Calu3 (cell line): ENCODE measurements around the gene ZC2HC1C. TPM values are rescaled to one million over a fixed set of nuclear protein-coding genes. Genes with fewer than 3 reads are reported as not detected.

Source experiments
- BruUV-seq: library from RNA; stranded (reverse); fragments of 400-500 nt; replicated peaks from 2 replicates; lab custom pipeline; 2021; lab: Mats Ljungman, UMichigan
- CTCF ChIA-PET: fragments of 300-600 bp; sonication (Branson Sonifier 250); formaldehyde crosslinking; loops from one replicate; lab custom pipeline; 2022; ENCODE audit warnings: antibody characterized with exemption; lab: Charles Lee
- DNase-seq: peaks from one replicate; pipeline ENCODE4 v3.0.0; 2022
- H3K27ac Mint-ChIP-seq: one replicate; pipeline ENCODE4 v1.8.0; 2022; ENCODE audit warnings: mixed read lengths; ENCODE audit not compliant: unreplicated experiment
- H3K27me3 Mint-ChIP-seq: one replicate; pipeline ENCODE4 v1.8.0; 2022; ENCODE audit warnings: mixed read lengths; ENCODE audit not compliant: unreplicated experiment
- H3K36me3 Mint-ChIP-seq: one replicate; pipeline ENCODE4 v1.8.0; 2022; ENCODE audit warnings: mild to moderate bottlenecking, moderate library complexity, mixed read lengths; ENCODE audit not compliant: insufficient read depth, unreplicated experiment
- H3K4me1 Mint-ChIP-seq: one replicate; pipeline ENCODE4 v1.8.0; 2022; ENCODE audit warnings: mild to moderate bottlenecking, low read depth, mixed read lengths; ENCODE audit not compliant: unreplicated experiment
- H3K4me3 Mint-ChIP-seq: one replicate; pipeline ENCODE4 v1.8.0; 2022; ENCODE audit warnings: mild to moderate bottlenecking, low read depth, moderate library complexity, mixed read lengths; ENCODE audit not compliant: unreplicated experiment
- H3K9me3 Mint-ChIP-seq: one replicate; pipeline ENCODE4 v1.8.0; 2022; ENCODE audit warnings: low read depth, mixed read lengths; ENCODE audit not compliant: unreplicated experiment
- intact Hi-C: fragments of 100-400 bp; cut with micrococcal nuclease; formaldehyde crosslinking; loops from one replicate; pipeline ENCODE4 v1.10.0; 2022; ENCODE audit not compliant: unreplicated experiment
- total RNA-seq: library from RNA; stranded (reverse); gene quantifications from 2 replicates; pipeline ENCODE4 v1.2.3, GENCODE V29; 2022
- TF ChIP-seq, protein P1 (sequence below): fragments of 200-600 bp; IDR thresholded peaks from one replicate; pipeline ENCODE4 v1.8.0; 2022; ENCODE audit warnings: antibody characterized with exemption; ENCODE audit not compliant: unreplicated experiment

The ZC2HC1C gene
- total RNA-seq, 1 experiment from 2014 or later: 5.1 TPM

DNA sequence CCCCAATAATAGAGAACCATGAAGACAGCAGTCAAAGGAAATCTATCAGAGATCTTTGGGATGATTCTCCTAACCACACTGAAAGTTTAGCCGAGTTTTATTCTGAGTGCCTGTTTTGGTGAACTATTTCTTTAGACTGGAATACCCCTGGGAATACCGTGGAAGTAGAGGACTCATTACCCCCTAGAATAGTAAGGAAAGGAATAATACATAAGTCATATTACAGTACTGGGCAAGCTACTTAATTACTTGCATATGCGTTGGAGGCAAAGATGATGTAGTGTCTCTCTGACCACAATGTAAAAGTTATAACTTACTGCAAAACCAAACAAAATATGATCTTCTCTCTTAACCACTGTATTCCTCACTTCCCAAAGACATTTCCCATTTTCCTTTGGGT, 25.5 kb downstream of the ZC2HC1C start:
- Mint-ChIP-seq H3K4me1 (no peaks in the 10 kb centered on the region), H3K4me3 (no peak overlapping the region), H3K27ac (no peak overlapping the region), H3K9me3 (no peaks in the 10 kb centered on the region), H3K27me3 (no peaks in the 10 kb centered on the region), H3K36me3 (peaks cover 24% of the 10 kb centered on the region)
- CTCF ChIA-PET: interaction anchor here (1.2 kb wide), 1 partner anchor 234 kb away, joined by 3 read pairs; no protein-coding TSS in a partner anchor
- no peak for DNase-seq
- TF ChIP-seq, protein P1, sequence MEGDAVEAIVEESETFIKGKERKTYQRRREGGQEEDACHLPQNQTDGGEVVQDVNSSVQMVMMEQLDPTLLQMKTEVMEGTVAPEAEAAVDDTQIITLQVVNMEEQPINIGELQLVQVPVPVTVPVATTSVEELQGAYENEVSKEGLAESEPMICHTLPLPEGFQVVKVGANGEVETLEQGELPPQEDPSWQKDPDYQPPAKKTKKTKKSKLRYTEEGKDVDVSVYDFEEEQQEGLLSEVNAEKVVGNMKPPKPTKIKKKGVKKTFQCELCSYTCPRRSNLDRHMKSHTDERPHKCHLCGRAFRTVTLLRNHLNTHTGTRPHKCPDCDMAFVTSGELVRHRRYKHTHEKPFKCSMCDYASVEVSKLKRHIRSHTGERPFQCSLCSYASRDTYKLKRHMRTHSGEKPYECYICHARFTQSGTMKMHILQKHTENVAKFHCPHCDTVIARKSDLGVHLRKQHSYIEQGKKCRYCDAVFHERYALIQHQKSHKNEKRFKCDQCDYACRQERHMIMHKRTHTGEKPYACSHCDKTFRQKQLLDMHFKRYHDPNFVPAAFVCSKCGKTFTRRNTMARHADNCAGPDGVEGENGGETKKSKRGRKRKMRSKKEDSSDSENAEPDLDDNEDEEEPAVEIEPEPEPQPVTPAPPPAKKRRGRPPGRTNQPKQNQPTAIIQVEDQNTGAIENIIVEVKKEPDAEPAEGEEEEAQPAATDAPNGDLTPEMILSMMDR: no peak
- no TSS peak for BruUV-seq
- intact Hi-C loops: no loop called here

DNA sequence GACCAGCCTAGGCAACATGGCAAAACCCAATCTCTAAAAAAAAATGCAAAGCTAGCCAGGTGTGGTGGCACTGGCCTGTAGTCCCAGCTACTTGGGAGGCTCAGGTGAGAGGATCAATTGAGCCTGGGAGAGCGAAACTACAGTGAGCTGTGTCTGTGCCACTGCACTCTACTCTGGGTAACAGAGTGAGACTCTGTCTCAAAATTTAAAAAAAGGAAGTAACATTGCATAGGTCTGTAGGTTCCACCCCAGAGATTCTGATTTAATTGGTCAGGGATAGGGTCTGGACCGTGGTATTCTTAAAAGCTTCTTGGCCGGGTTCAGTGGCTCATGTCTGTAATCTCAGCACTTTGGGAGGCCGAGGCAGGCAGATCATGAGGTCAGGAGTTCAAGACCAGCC, 26.2 kb downstream of the ZC2HC1C start:
- H3K27me3 Mint-ChIP-seq: no peaks in the 10 kb centered on the region
- CTCF ChIA-PET: interaction anchor here (0.7 to 1.2 kb wide), 2 partner anchors 140 to 235 kb away, joined by 3 to 6 read pairs; partner anchors contain the start of gene PGF
- no peak overlapping the region for H3K4me3 Mint-ChIP-seq
- TF ChIP-seq, protein P1: no peak
- peaks cover 24% of the 10 kb centered on the region for H3K36me3 Mint-ChIP-seq
- no peaks in the 10 kb centered on the region for H3K4me1 Mint-ChIP-seq
- intact Hi-C loops: no loop called here
- BruUV-seq: no TSS peak
- H3K9me3 Mint-ChIP-seq: no peaks in the 10 kb centered on the region
- DNase-seq: no peak
- H3K27ac Mint-ChIP-seq: no peak overlapping the region

DNA sequence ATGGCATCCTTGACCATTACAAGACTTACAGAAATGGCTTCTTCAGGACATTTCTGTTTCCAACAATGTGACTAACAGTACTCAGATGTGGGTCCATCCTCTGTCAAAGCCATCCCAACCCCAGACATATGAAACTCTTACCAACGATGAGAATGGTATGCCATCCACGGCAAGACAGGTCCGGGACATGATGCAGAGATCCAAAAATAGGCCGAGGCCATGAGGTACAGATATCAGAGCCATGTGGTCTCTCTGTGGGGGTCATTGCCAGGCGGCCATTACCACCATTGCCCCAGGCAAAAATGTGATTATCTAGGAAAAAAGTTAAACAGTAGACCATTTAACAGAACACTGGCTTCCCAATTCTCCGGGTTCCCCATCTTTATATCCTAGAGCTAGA, 27.5 kb downstream of the ZC2HC1C start:
- Mint-ChIP-seq H3K27ac (no peak overlapping the region), H3K36me3 (peaks cover 24% of the 10 kb centered on the region), H3K9me3 (no peaks in the 10 kb centered on the region), H3K4me1 (no peaks in the 10 kb centered on the region), H3K27me3 (no peaks in the 10 kb centered on the region), H3K4me3 (no peak overlapping the region)
- intact Hi-C loops: no loop called here
- TF ChIP-seq, protein P1: no peak
- CTCF ChIA-PET: no interaction called here
- no peak for DNase-seq
- BruUV-seq: no TSS peak

DNA sequence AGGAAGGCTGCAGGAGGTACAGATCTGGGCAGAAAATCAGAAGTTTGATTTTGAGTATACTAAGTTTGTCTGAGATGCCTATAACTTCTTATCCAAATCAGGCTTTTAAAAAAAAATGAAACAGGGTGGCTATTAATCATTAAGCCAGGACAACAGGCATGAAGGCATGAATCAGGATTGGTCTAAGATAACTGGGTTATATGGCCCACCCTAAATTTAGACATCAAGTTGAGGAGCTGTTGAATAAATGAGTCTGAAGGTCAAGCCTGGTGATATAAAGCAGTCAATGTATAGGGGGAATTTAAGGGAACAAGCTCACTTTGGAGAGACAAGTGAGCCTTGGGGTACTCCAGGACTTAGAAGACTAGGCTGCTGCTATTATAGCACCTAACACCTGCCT, 28.8 kb downstream of the ZC2HC1C start:
- Mint-ChIP-seq H3K4me1 (no peaks in the 10 kb centered on the region), H3K27me3 (no peaks in the 10 kb centered on the region), H3K9me3 (no peaks in the 10 kb centered on the region), H3K4me3 (no peak overlapping the region), H3K36me3 (peaks cover 24% of the 10 kb centered on the region), H3K27ac (no peak overlapping the region)
- BruUV-seq: no TSS peak
- TF ChIP-seq, protein P1: no peak
- CTCF ChIA-PET: no interaction called here
- no peak for DNase-seq
- intact Hi-C loops: no loop called here
